ENCODE measurements around the gene GALNT9.
"Not testable (repeated sequence)": the region's sequence is repeated elsewhere in the genome, so short reads cannot be mapped to it uniquely, and the experiment has no call there.

GALNT9 gene

GRCh38 chr12:132210223-132211055 lies 119.0 kb downstream of the GALNT9 start:
- DNase-seq = no peak

GRCh38 chr12:132209619-132210222 lies 119.7 kb downstream of the GALNT9 start:
- DNase-seq = no peak

- no peak for DNase-seq
Observed at GRCh38 chr12:132208153-132208823, 121.1 kb downstream of the GALNT9 start.

GRCh38 chr12:132207083-132207775 lies 122.2 kb downstream of the GALNT9 start:
- DNase-seq = no peak

- DNase-seq = no peak
Observed at GRCh38 chr12:132206046-132206434, 123.3 kb downstream of the GALNT9 start.

GRCh38 chr12:132205271-132206045 lies 123.9 kb downstream of the GALNT9 start:
- DNase-seq = no peak

GRCh38 chr12:132204793-132205270 lies 124.6 kb downstream of the GALNT9 start:
- DNase-seq = no peak

GRCh38 chr12:132204063-132204792 lies 125.2 kb downstream of the GALNT9 start:
- no peak for DNase-seq

- DNase-seq = no peak
Observed at GRCh38 chr12:132202929-132203721, 126.3 kb downstream of the GALNT9 start.

- no peak for DNase-seq
Observed at GRCh38 chr12:132201391-132202120, 127.8 kb downstream of the GALNT9 start.

- no peak for DNase-seq
Observed at GRCh38 chr12:132200800-132201199, 128.6 kb downstream of the GALNT9 start.

GRCh38 chr12:132199526-132200319 lies 129.7 kb downstream of the GALNT9 start:
- DNase-seq = no peak

GRCh38 chr12:132199101-132199500 lies 130.3 kb downstream of the GALNT9 start:
- no peak for DNase-seq

- DNase-seq = no peak
Observed at GRCh38 chr12:132197581-132198354, 131.6 kb downstream of the GALNT9 start.

- no peak for DNase-seq
Observed at GRCh38 chr12:132196873-132197390, 132.5 kb downstream of the GALNT9 start.

GRCh38 chr12:132196038-132196872 lies 133.1 kb downstream of the GALNT9 start:
- DNase-seq = no peak

- not testable (repeated sequence) for DNase-seq
Observed at GRCh38 chr12:132195242-132195641, 134.1 kb downstream of the GALNT9 start.

Measured in activated effector memory CD4-positive, alpha-beta T cell treated with Interleukin-2 at 50 U/mL for 16 hours (primary cell).